Kidney (tissue), 14 donors: ENCODE results near the gene SSNA1. TPM values are rescaled to one million over a fixed set of nuclear protein-coding genes. Genes with fewer than 3 reads are reported as not detected.
A peak's percentile ranks its signal among the peaks of the same experiment; 100 is the strongest.

ENCODE experiments used
- DNase-seq, 5 donors: peaks; one replicate each; pipeline ENCODE4 v3.0.0-alpha.2; 2013 to 2020
- FAIRE-seq: peaks from 2 replicates; lab custom pipeline; 2012; peaks lifted over from hg19 to GRCh38; lab: Jason Lieb, UNC
- H3K27ac ChIP-seq, 2 donors: one replicate each; pipeline ENCODE4 v1.7.0; 2013; ENCODE audit warnings: low read depth in 2 of 2, low read length in 2 of 2, inconsistent platforms in 1 of 2
- H3K27me3 ChIP-seq: one replicate; pipeline ENCODE4 v1.7.1; 2013; ENCODE audit warnings: low read length, inconsistent platforms; ENCODE audit not compliant: control insufficient read depth, insufficient read depth
- H3K36me3 ChIP-seq, 3 donors: one replicate each; pipeline versions ENCODE4 v1.7.0 to v1.7.1; 2013; ENCODE audit warnings: low read length in 3 of 3, control low read depth in 1 of 3, inconsistent platforms in 1 of 3; ENCODE audit not compliant: insufficient read depth in 3 of 3, control insufficient read depth in 2 of 3
- H3K4me1 ChIP-seq, 3 donors: one replicate each; pipeline versions ENCODE4 v1.7.0 to v1.7.1; 2013; ENCODE audit warnings: low read length in 3 of 3, inconsistent platforms in 1 of 3, low read depth in 1 of 3; ENCODE audit not compliant: control insufficient read depth in 2 of 3, insufficient read depth in 2 of 3
- H3K4me3 ChIP-seq, 3 donors: one replicate each; pipeline versions ENCODE4 v1.7.0 to v1.8.1; 2013; ENCODE audit warnings: low read length in 3 of 3, control low read depth in 1 of 3, inconsistent platforms in 1 of 3
- H3K9ac ChIP-seq, 3 donors: one replicate each; pipeline versions ENCODE4 v1.7.0 to v1.7.1; 2013; ENCODE audit warnings: low read length in 3 of 3, control low read depth in 1 of 3, inconsistent platforms in 1 of 3
- H3K9me3 ChIP-seq, 3 donors: one replicate each; pipeline versions ENCODE4 v1.7.0 to v1.7.1; 2013; ENCODE audit warnings: low read length in 3 of 3, control low read depth in 1 of 3, inconsistent platforms in 1 of 3; ENCODE audit not compliant: control insufficient read depth in 2 of 3, insufficient read depth in 1 of 3
- CTCF ChIP-seq: IDR thresholded peaks from 3 replicates; pipeline ENCODE4 v1.5.1; 2012; ENCODE audit warnings: mild to moderate bottlenecking, moderate library complexity, borderline replicate concordance; ENCODE audit not compliant: insufficient read depth; ENCODE audit errors: extremely low read depth
- intact Hi-C: fragments of 100-400 bp; cut with DNase I; formaldehyde crosslinking; loops from one replicate; pipeline ENCODE4 v1.11.1; 2022
- polyA plus RNA-seq: library from polyadenylated mRNA; stranded (reverse); fragments of 350-450 nt; fragmentation: Illumina TruSeq; extraction: RNeasy Lipid Tissue Mini Kit (QIAGEN cat#74804); gene quantifications from one replicate; pipeline ENCODE4 v1.2.3, GENCODE V29; 2014; ENCODE audit warnings: low read depth, low replicate concordance; ENCODE audit not compliant: insufficient read depth
- total RNA-seq: library from RNA; stranded (reverse); fragmentation: NEBNext Ultra II Directional; extraction: Animal tissue kit (Norgen Biotek cat#: 25700); gene quantifications from one replicate; pipeline ENCODE4 v1.2.1, GENCODE V29; 2021
- donor health status: control.
- donor health status: control.
- donor health status: control.
- donor health status: control.
- donor health status: control.
- donor health status: DM: yes; HTN: yes; CAD: no.
- donor health status: Normal renal cell carcinoma (clear cell type).

The SSNA1 gene
- total and polyA plus RNA-seq, 2 donors from 2014 or later: 52.5 to 131 TPM

GRCh38 chr9:137162505-137163364 lies 25.7 kb upstream of the SSNA1 start:
- DNase-seq: no peak
- Histone ChIP-seq H3K4me1 (peaks cover 0 to 4% (median 0%) of the 10 kb centered on the region in 3 donors), H3K9me3 (no peaks in the 10 kb centered on the region), H3K9ac (no peak overlapping the region), H3K36me3 (no peaks in the 10 kb centered on the region), H3K27ac (no peak overlapping the region), H3K27me3 (peaks cover 43% of the 10 kb centered on the region), H3K4me3 (no peak overlapping the region)
- FAIRE-seq: no peak
- peak; percentile 22 for TF ChIP-seq CTCF
- intact Hi-C loops: no loop called here

GRCh38 chr9:137163365-137163715 lies 25.1 kb upstream of the SSNA1 start:
- DNase-seq (no peak), FAIRE-seq (no peak)
- Histone ChIP-seq H3K27me3 (peaks cover 38% of the 10 kb centered on the region), H3K9me3 (no peaks in the 10 kb centered on the region), H3K9ac (no peak overlapping the region), H3K36me3 (no peaks in the 10 kb centered on the region), H3K27ac (no peak overlapping the region), H3K4me1 (peaks cover 0 to 6% (median 0%) of the 10 kb centered on the region in 3 donors), H3K4me3 (no peak overlapping the region)
- no peak for TF ChIP-seq CTCF
- intact Hi-C loops: no loop called here

GRCh38 chr9:137163805-137164204 lies 24.7 kb upstream of the SSNA1 start:
- DNase-seq (no peak), FAIRE-seq (no peak)
- Histone ChIP-seq H3K9ac (no peak overlapping the region), H3K4me3 (no peak overlapping the region), H3K36me3 (no peaks in the 10 kb centered on the region), H3K9me3 (no peaks in the 10 kb centered on the region), H3K27ac (no peak overlapping the region), H3K4me1 (peaks cover 0 to 6% (median 0%) of the 10 kb centered on the region in 3 donors), H3K27me3 (peaks cover 37% of the 10 kb centered on the region)
- intact Hi-C loops: no loop called here
- no peak for TF ChIP-seq CTCF
